ENCODE data around the gene PLXNA3. TPM values are rescaled to one million over a fixed set of nuclear protein-coding genes. Genes with fewer than 3 reads are reported as not detected.

PLXNA3 gene

Small RNAs within 50 kb of the gene (small RNA-seq; reads per million reads assigned to genes)
- not detected for gene MIR6858
- not detected for gene RN7SL697P
